ENCODE data around the gene TTC28.
"Not testable (repeated sequence)": the region's sequence is repeated elsewhere in the genome, so short reads cannot be mapped to it uniquely, and the experiment has no call there.

The TTC28 gene

DNA sequence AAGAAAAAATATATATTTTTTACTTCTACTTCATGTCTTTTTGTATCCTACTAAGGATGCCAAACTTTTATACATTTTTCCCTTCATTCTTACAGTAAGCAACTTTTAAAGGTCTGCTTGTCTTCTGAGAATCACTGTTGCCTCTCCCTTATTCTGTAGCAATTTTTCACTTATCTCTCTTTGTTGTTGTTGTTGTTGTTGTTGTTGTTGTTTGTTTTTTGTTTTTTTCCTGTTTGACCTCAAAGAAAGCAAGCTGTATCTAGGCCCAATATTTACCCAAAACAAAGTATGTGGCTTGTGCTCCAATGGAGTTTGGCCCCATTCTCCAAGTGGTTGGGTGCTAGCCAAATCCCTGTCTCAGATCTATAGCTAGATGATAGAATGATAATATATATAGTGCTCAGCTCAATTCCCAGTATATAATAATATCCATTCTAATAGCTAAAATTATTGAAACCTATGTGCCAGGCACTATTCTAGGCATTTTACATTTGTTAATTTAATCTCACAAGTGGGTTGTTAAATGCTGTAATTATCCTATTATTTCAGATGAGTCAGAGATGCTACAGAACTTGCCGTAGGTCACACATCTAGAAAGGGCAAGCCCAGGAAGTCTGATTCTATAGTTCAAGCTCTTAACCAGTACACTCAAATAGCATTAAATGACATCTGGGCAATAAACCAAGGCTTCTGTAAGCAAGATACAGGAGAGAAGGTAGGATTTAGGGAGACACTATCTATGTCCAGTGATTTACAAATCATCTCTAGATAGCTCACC is 555.5 kb downstream of the TTC28 start:
- no peak for DNase-seq

GRCh38 chr22:28120691-28121592 is 558.7 kb downstream of the TTC28 start:
- no peak for DNase-seq

DNA sequence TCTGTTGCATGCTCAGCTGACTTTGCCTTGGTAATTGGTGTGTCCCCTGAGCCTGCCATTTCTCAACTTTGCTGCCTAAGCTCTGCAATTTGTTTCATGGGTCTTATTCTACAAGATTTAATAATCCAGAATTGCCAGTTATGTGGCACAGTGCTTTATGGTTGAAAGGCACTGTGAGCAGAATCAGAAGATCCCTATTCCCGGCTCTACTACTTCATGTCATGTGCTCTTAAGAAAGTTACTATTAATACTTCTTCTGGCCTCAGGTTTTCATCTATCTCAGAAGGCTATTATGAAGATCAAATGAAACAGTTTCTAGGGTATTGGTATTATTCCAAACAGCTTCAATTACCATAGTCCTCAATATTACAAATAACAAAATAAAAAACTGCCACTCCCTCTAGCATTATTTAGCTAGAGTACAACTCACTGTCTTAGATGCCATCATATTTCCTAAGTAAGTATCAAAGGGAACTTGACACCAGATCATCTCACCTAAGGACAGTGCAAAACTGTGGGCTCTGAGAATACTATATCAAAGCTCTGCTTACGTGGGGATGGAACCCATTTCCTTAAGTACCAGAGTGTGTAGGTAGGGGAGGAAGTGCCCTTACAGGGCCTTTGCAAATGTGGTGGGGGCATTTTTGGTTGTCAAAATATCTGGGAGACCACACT is 560.5 kb downstream of the TTC28 start:
- no peak for DNase-seq

- DNase-seq: no peak
Measured at GRCh38 chr22:28116219-28116673, 563.4 kb downstream of the TTC28 start.

GRCh38 chr22:28115426-28115825 is 564.2 kb downstream of the TTC28 start:
- DNase-seq: no peak

DNA sequence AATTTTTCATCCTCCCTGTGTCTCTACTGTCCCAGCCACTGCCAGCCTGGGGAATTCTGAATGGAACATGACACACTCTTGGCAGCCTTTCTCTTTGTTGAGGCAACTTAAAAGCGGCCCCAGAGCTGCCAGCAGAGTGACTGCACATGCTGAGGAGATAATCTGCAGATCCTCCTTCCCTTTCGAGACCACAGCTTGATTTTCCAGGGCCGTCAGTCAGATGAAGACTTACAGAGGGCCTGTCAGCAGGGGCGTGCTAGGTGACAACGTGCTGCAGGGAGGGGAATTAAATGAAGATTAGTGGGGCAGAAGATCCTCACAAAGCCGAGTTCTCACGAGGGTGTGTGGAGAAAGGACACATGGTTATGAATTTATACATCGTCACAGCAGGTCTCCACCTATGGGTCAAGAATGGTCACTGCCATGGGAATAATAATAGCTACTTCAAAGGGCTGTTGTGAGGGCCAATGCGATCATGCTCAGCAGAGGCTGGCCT is 567.0 kb downstream of the TTC28 start:
- no peak for DNase-seq

- no peak for DNase-seq
Measured at GRCh38 chr22:28112190-28112544, 567.5 kb downstream of the TTC28 start.

DNA sequence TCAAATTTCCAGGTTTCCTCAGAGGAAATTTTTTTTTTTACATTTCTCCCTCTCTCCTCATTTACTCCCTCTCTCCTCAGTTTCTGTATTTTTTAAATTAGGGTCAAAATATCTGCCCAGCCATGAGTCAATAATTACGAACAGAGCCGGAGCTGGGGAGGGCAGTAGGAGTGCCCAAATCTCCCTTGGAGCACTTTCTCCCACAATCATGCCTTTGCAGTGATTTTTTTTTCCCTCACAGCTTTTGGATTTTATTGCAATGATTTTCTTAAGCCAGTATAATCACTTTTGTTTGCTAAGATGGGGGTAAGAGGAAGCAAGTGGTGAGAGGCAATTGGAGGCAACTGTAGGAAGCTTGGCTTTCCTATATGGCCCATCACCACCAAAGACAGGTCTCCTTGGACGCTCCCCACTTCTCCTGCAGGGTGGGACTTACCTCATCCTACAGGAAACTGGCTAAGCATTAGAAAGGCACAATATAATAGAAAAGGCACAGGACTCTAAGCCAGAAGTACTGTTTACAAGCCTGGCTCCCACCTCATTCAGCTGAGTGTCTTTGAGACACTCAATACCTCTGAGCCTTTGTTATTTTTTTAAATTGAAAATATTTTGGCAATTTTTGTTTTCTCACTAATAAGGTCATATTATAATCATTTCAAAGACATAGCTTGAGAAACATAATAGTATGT is 568.0 kb downstream of the TTC28 start:
- no peak for DNase-seq

DNA sequence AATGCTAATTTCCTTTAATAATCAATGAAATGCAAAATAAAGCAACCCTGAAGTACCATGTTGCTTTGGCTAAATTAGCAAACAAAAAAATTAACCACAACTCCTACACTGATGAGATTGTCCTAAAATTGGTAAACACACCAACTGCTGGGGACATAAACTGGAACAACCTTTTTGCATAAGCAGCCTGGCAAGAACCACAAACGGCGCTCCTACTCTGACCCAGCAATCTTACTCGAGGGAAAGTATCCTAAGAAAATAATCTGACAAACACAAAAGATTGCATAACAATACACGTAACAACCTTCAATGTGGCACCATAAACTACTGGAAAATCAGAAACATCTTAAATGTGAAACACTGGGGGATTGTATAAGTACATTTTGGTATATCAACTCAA is 570.8 kb downstream of the TTC28 start:
- no peak for DNase-seq

DNA sequence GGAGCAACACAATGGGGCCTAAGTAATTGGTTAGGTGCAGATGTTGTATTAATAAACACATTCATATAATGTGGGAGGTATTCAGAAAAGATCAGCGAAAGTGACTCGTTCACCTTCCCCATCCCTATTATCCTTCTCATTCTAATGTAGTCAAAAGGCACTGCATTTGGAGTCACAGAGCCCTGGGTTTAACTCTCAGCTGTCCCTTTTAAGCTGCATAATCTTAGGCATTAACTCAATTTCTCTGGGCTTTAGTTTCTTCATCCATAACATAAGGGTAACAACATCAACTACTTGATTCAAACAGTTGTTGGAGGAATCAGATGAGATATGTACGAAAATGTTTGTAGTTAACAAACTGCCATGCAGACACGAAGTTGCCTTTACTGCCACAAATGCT is 573.0 kb downstream of the TTC28 start:
- no peak for DNase-seq

DNA sequence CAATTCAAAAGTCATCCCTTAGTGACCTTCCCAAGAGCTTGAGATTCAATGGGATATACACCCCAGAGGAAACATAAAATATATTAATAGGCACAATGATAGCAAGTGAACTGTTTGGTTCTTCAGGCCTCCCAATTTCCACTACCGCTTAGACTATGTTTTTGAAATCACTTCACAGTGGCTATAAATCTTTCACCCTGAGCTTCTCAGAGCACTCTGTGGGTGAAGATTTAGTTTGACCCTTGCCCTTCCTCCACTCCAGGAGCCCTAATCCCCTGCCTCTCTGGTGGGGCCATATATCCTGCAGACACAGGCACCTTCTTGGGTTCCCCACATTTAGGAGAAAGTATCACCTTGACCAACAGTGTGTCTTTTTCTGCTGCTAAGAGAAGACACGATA is 573.7 kb downstream of the TTC28 start:
- DNase-seq: no peak

DNA sequence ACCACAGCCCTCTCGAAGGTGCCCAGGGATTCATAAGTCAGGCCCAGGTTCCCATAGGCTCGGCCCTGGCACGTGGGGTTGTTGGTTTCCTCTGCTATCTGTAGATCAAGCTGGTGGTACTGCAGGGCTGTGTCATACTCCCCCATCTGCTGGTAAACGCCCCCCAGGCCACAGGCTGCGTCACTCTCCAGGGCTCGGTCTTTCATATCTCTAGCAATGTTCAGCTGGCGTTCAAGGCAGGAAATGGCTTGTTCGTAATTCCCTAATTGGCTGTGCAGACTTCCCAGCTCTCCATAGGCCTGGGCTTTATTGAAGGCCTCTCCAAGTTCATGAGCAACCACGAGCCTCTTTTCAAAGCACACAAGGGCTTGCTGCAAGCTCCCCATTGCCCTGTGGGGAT is 574.2 kb downstream of the TTC28 start:
- no peak for DNase-seq

GRCh38 chr22:28103596-28103995 is 576.0 kb downstream of the TTC28 start:
- no peak for DNase-seq

GRCh38 chr22:28102151-28102812 is 577.4 kb downstream of the TTC28 start:
- DNase-seq: no peak

DNA sequence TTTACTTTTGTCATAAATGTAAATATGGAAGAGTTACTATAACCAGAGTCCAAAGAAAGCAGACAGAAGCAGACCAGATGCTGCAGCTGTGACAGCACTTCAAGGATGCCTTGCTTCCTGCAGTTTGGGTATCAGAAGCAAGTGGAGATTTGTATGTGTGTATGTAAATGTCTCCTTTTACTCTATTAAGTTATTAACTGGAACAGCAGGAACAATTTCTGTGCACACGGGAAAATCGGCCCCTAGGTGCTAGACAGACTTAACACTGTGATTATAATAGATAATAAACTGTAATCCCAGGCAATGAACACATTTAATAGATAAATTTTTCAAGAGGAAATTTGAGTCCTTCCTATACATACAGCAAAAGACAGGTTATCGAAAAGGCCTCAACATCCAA is 582.0 kb downstream of the TTC28 start:
- no peak for DNase-seq

DNA sequence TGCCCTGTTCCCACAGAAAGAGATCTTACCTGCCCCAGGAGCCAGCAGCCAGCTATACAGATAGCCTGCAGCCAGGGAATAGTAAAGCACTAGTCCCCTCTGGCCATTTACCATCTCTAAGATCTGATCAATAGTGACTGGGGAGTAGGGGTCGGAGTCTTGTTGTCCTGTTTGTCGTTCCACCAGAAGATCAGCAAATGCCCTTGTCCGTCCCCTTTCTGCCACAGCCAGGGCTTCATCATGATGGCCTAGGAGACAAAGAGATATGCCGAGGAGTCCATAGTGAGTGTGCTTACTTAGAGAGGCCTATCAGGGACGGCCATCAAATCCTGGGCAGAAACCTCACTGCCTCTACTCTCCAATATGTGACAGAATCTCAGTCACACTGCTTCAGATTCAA is 583.5 kb downstream of the TTC28 start:
- DNase-seq: no peak

DNA sequence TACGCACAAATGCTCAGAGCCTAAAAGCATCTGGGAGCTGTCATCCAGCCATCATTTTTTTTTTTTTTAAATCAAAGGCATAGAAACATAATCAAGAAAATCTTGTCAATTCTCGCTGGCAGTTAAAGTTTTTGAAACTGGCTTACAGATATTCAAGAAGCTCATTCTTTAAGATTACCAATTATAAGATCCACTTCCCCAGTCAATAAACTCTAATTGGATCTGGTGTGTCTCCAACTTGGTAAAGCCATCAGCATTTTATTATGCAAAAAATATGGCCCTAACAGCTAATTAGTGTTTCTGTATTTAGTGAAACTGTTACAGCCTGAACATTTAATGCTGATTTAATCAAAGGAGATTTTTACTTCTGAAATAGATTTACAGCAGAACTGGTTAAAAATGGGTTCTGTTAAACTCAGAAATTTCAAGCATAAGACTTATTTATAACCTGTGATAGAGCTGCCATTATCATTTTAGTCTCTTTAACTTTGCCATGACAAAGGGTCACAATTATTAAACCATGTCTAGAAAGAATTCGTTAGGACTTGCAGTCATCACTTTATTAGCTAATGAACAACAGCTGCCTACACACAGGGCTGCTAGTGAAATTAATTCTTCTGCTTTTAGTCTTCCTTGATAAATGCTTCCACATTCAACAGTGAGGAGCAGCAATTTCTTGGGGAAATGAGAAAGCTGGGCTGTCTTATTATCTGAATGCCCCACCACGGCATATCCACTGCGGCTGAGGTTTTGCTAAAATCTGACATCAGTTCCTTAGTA is 584.1 kb downstream of the TTC28 start:
- DNase-seq: no peak

- no peak for DNase-seq
Measured at GRCh38 chr22:28094771-28095170, 584.9 kb downstream of the TTC28 start.

- DNase-seq: no peak
Measured at GRCh38 chr22:28093711-28094110, 585.9 kb downstream of the TTC28 start.

DNA sequence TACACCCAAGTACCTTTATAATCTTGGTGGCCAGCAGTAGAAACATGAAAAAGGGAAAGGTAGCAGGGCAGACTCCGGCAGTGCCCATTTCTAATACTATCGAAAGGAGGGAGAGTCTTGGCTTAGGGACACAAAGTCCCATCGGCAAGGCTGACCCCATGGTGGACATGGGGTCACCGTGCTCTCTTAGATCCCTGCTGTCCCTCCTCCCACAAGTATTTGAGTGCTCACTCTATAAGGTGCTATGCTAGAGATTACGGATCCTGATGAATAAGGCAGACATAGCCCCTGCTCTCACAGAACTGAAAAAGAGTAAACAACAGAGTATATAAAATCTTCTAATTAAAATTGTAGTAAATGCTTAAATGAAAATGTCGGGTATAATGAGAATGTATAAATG is 588.2 kb downstream of the TTC28 start:
- no peak for DNase-seq

DNA sequence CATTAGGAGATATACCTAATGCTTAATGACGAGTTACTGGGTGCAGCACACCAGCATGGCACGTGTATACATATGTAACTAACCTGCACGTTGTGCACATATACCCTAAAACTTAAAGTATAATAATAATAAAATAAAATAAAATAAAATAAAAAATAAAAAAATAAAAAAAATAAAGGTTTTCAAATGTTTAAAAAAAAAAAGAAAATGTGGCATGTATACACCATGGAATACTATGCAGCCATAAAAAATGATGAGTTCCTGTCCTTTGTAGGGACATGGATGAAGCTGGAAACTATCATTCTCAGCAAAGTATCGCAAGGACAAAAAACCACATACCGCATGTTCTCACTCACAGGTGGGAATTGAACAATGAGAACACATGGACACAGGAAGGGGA is 590.1 kb downstream of the TTC28 start:
- DNase-seq: not testable (repeated sequence)

Measured in CD4-positive, alpha-beta T cell treated with Interleukin-1 beta for 1 hour (primary cell).